ENCODE measurements around the gene ZNG1A.
"Not testable (repeated sequence)": the region's sequence is repeated elsewhere in the genome, so short reads cannot be mapped to it uniquely, and the experiment has no call there.

ZNG1A gene

GRCh38 chr9:178970-179383, at the start of gene ZNG1A:
TSS of gene ZNG1A (minus strand) at chr9:179056. CDS start at chr9:178969, 87 bp downstream.
- peak in 1 of 2 donors; percentile 52 for DNase-seq (ENCODE audit: low spot score in 2 of 2)
- not testable (repeated sequence) for H3K36me3 Mint-ChIP-seq (ENCODE audit: insufficient read depth); H3K4me1 Mint-ChIP-seq; ATAC-seq (replicated peaks; ENCODE audit: extremely low read depth, poor library complexity, severe bottlenecking); H3K9me3 Mint-ChIP-seq; H3K27me3 Mint-ChIP-seq
- H3K4me3 Mint-ChIP-seq = peak within 1 kb of the TSS; percentile 69
- peak within 1 kb of the TSS; percentile 75 for H3K27ac Mint-ChIP-seq (ENCODE audit: low read depth)

DNA sequence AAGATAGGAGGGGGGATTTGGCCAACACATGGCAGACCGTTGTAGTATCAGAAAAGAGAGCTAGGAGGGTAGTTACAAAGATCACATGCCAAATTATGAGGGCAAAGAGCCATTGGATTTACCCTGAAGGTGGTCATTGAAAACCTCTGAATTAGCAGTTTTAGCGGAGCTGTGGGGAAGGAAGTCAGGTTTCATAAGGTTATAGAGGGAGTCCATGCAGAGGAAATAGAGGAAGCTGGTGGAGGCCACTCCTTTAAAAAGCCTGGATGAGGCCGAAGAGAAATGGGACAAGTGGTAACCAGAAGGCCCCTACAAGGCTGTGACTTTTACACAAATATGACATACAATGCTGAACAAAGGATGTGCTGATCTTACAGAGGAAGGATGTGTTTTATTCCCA, 49.0 kb upstream of the ZNG1A start:
- ATAC-seq (replicated peaks; ENCODE audit: extremely low read depth, poor library complexity, severe bottlenecking) = no peak
- peaks cover 2% of the 10 kb centered on the region for H3K4me1 Mint-ChIP-seq

DNA sequence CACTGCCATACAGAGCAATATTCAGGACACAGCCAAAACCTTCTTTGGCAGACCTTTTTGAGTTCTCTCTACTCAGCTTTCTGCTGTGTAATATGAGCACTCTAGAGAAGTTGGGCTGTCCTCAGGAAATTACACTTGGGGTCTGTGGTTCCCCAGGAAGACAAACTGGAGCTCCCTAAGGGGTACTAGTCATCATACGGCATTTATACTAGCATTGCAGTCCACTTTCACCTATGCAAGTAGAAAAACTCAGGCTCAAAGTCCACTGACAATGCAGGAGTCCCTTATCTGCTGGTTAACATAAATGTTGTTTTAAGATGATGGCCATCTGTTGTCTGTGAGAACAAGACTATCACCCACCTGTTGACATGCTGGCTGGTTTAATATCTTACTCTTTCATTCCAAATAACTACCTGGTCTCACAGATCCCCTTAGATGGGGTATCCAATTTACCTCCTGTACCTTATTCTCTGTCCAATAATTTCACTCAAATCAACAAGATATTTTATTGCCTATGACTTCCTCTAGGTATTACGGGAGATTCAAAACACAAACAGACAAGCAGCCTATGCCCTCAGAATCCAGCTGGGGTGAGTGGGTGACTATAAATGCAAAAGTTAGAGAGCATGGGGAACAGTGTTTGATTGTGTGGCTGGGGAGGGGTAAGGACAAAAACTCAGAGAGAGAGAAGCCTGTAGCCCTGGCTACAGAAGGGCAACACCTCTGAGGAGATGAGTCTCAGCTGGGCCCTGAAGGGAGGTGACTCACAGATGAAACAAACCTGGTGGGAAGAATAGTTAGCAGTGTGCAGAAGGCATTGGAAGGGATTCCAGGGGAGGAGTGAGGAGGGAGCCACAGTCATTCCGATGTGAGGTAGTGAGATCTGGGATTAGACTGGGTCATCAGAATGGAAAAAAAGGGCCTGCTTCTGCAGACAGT, 46.0 kb upstream of the ZNG1A start:
- no peaks in the 10 kb centered on the region for H3K27me3 Mint-ChIP-seq
- no peaks in the 10 kb centered on the region for H3K9me3 Mint-ChIP-seq
- no peak overlapping the region for H3K4me3 Mint-ChIP-seq
- H3K4me1 Mint-ChIP-seq = peaks cover 10% of the 10 kb centered on the region
- no peaks in the 10 kb centered on the region for H3K36me3 Mint-ChIP-seq (ENCODE audit: insufficient read depth)
- no peak for DNase-seq (ENCODE audit: low spot score in 2 of 2)
- H3K27ac Mint-ChIP-seq (ENCODE audit: low read depth) = no peak overlapping the region
- ATAC-seq (replicated peaks; ENCODE audit: extremely low read depth, poor library complexity, severe bottlenecking) = no peak

More for the DNA sequence above, 49.0 kb upstream of the ZNG1A start:
- no peak overlapping the region for H3K4me3 Mint-ChIP-seq
- H3K27ac Mint-ChIP-seq (ENCODE audit: low read depth) = no peak overlapping the region
- no peaks in the 10 kb centered on the region for H3K36me3 Mint-ChIP-seq (ENCODE audit: insufficient read depth)
- no peaks in the 10 kb centered on the region for H3K27me3 Mint-ChIP-seq
- H3K9me3 Mint-ChIP-seq = no peaks in the 10 kb centered on the region
- DNase-seq (ENCODE audit: low spot score in 2 of 2) = no peak

- Mint-ChIP-seq H3K4me3 (no peak overlapping the region), H3K27me3 (no peaks in the 10 kb centered on the region), H3K27ac (ENCODE audit: low read depth) (no peak overlapping the region), H3K4me1 (peaks cover 10% of the 10 kb centered on the region), H3K36me3 (ENCODE audit: insufficient read depth) (no peaks in the 10 kb centered on the region), H3K9me3 (no peaks in the 10 kb centered on the region)
- DNase-seq (ENCODE audit: low spot score in 2 of 2) = no peak
- no peak for ATAC-seq (replicated peaks; ENCODE audit: extremely low read depth, poor library complexity, severe bottlenecking)
These were observed 45.2 kb upstream of the ZNG1A start for GRCh38 chr9:224026-224425.

DNA sequence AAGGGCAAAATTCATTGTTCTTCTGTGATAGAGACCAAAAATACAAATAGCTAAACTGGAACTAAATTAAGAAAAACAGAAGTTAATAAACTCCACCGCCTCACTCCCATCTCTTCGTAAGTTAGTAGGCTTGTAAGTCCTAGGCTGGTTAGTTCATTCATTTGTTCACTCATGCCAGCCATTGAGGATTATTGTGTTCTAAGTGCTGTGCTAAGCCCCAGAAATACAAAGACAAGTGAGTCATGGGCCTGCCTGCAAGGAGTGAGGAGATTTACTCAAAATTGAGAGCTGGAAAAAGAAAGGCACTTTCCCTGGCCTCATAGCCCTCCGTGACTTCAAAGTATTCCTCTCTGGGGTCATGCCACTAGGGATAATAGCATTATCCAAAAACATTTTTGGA, 44.3 kb upstream of the ZNG1A start:
- Mint-ChIP-seq H3K27ac (ENCODE audit: low read depth) (no peak overlapping the region), H3K4me1 (peaks cover 10% of the 10 kb centered on the region), H3K36me3 (ENCODE audit: insufficient read depth) (no peaks in the 10 kb centered on the region), H3K4me3 (no peak overlapping the region), H3K27me3 (no peaks in the 10 kb centered on the region), H3K9me3 (no peaks in the 10 kb centered on the region)
- DNase-seq (ENCODE audit: low spot score in 2 of 2) (no peak), ATAC-seq (replicated peaks; ENCODE audit: extremely low read depth, poor library complexity, severe bottlenecking) (no peak)

- ATAC-seq (replicated peaks; ENCODE audit: extremely low read depth, poor library complexity, severe bottlenecking) (no peak), DNase-seq (ENCODE audit: low spot score in 2 of 2) (no peak)
- Mint-ChIP-seq H3K27ac (ENCODE audit: low read depth) (no peak overlapping the region), H3K9me3 (no peaks in the 10 kb centered on the region), H3K27me3 (peaks cover 5% of the 10 kb centered on the region), H3K36me3 (ENCODE audit: insufficient read depth) (no peaks in the 10 kb centered on the region), H3K4me1 (peaks cover 10% of the 10 kb centered on the region), H3K4me3 (no peak overlapping the region)
These were observed 43.3 kb upstream of the ZNG1A start for GRCh38 chr9:221989-222776.

- Mint-ChIP-seq H3K27ac (ENCODE audit: low read depth) (no peak overlapping the region), H3K27me3 (peaks cover 16% of the 10 kb centered on the region), H3K4me3 (no peak overlapping the region), H3K9me3 (no peaks in the 10 kb centered on the region), H3K36me3 (ENCODE audit: insufficient read depth) (peaks cover 2% of the 10 kb centered on the region), H3K4me1 (peaks cover 10% of the 10 kb centered on the region)
- no peak for DNase-seq (ENCODE audit: low spot score in 2 of 2)
- no peak for ATAC-seq (replicated peaks; ENCODE audit: extremely low read depth, poor library complexity, severe bottlenecking)
These were observed 41.0 kb upstream of the ZNG1A start for GRCh38 chr9:219670-220365.

- not testable (repeated sequence) for ATAC-seq (replicated peaks; ENCODE audit: extremely low read depth, poor library complexity, severe bottlenecking); H3K27ac Mint-ChIP-seq (ENCODE audit: low read depth); H3K36me3 Mint-ChIP-seq (ENCODE audit: insufficient read depth); DNase-seq (ENCODE audit: low spot score in 2 of 2); H3K9me3 Mint-ChIP-seq; H3K4me3 Mint-ChIP-seq
- Mint-ChIP-seq H3K27me3 (peaks cover 16% of the 10 kb centered on the region), H3K4me1 (peaks cover 10% of the 10 kb centered on the region)
These were observed 40.2 kb upstream of the ZNG1A start for GRCh38 chr9:219036-219435.

GRCh38 chr9:217950-218349, 39.1 kb upstream of the ZNG1A start:
- Mint-ChIP-seq H3K4me1 (peaks cover 10% of the 10 kb centered on the region), H3K36me3 (ENCODE audit: insufficient read depth) (peaks cover 2% of the 10 kb centered on the region), H3K27me3 (peaks cover 16% of the 10 kb centered on the region), H3K4me3 (no peak overlapping the region), H3K27ac (ENCODE audit: low read depth) (no peak overlapping the region), H3K9me3 (no peaks in the 10 kb centered on the region)
- DNase-seq (ENCODE audit: low spot score in 2 of 2) = no peak
- ATAC-seq (replicated peaks; ENCODE audit: extremely low read depth, poor library complexity, severe bottlenecking) = no peak

DNA sequence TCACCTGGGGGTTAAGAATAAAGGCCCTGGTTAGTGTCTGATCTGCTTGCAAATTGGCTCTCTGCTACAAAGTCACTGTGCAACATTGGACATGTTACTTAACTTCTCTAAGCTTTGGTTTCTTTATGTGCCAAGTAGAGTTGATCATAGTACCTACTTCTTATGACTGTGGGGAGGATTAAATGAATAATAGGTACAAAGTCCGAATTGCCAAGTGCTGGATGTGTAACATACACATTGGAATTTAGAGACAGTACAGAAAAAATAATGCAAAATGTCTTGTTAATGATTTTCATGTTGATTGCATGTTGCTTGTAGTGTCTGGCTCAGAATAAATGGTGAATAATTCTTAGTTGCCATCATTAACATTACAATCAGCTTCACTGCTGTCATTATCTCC, 38.0 kb upstream of the ZNG1A start:
- H3K4me1 Mint-ChIP-seq = no peaks in the 10 kb centered on the region
- H3K36me3 Mint-ChIP-seq (ENCODE audit: insufficient read depth) = peaks cover 2% of the 10 kb centered on the region
- DNase-seq (ENCODE audit: low spot score in 2 of 2) = no peak
- no peak for ATAC-seq (replicated peaks; ENCODE audit: extremely low read depth, poor library complexity, severe bottlenecking)
- H3K9me3 Mint-ChIP-seq = no peaks in the 10 kb centered on the region
- peaks cover 16% of the 10 kb centered on the region for H3K27me3 Mint-ChIP-seq
- H3K4me3 Mint-ChIP-seq = peak overlapping the region; percentile 25
- H3K27ac Mint-ChIP-seq (ENCODE audit: low read depth) = no peak overlapping the region

DNA sequence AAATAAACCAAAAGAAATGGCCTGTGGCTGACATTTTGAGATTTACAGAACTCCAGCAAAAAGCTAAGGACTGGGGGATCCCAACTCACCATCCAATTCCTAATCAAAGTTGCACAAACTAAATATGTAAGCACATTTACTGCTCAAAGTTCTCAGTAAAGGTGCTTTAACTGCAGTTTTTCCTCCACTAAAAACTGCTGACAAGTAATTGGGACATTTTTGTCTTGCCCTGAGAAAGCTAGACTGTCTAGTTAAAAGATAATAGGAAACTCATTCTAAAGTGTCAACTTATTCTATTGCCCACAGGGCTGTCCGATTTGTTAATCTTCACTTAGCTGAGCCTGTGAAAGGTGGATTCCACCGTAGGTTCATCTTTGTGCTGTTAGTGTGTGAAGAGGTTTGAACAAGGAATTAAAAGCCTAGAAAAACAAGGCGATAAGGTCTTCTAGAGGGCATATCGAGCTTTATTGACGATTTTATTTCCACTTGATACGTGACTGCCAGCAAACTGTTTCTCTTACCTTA, 36.8 kb upstream of the ZNG1A start:
- Mint-ChIP-seq H3K4me1 (no peaks in the 10 kb centered on the region), H3K27ac (ENCODE audit: low read depth) (no peak overlapping the region), H3K27me3 (peaks cover 16% of the 10 kb centered on the region), H3K4me3 (peak overlapping the region; percentile 73), H3K36me3 (ENCODE audit: insufficient read depth) (peaks cover 2% of the 10 kb centered on the region), H3K9me3 (no peaks in the 10 kb centered on the region)
- DNase-seq (ENCODE audit: low spot score in 2 of 2) (no peak), ATAC-seq (replicated peaks; ENCODE audit: extremely low read depth, poor library complexity, severe bottlenecking) (no peak)
